GM23248 (cell line): Measurements from ENCODE around the gene FER.

Experiments
- EZH2 ChIP-seq: fragments of 200-600 bp; sonication (generic); IDR thresholded peaks from 2 replicates; pipeline ENCODE4 v1.6.1; 2018; ENCODE audit warnings: antibody characterized with exemption, mild to moderate bottlenecking; ENCODE audit not compliant: insufficient read depth, poor library complexity, severe bottlenecking
- EZH2phosphoT487 ChIP-seq: fragments of 200-600 bp; sonication (generic); IDR thresholded peaks from 2 replicates; pipeline ENCODE4 v1.6.1; 2018; ENCODE audit warnings: antibody characterized with exemption, moderate library complexity, mild to moderate bottlenecking, low read depth; ENCODE audit not compliant: insufficient read depth

DNA sequence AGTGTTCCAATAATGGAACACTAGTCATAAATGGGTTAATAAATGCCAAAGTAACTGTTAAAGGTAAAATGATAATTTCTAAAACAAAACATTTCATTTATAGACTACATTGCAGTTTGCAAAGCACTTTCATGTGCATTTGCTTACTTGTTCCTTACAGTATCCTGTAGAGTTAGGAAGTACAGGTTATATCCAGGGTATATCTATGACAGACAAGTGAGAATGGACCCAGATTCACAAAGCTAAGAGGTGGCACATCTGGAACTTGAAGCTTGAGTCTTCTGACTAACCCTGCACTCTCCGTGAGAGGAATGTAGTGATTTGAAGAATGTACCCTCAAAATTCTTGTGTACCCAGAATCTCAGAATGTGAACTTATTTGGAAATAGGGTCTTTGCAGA lies 121.4 kb downstream of the FER start:
- no peak for TF ChIP-seq EZH2phosphoT487
- no peak for TF ChIP-seq EZH2
